H1 (cell line): ENCODE measurements around the gene EDEM1. TPM values are rescaled to one million over a fixed set of nuclear protein-coding genes. Genes with fewer than 3 reads are reported as not detected.
"Not testable (repeated sequence)": the region's sequence is repeated elsewhere in the genome, so short reads cannot be mapped to it uniquely, and the experiment has no call there.

ENCODE experiments used
- CTCF ChIA-PET: fragments of 300-600 bp; sonication (Branson Sonifier 250); formaldehyde crosslinking; loops from one replicate; lab custom pipeline; 2021; ENCODE audit not compliant: partially characterized antibody; lab: Charles Lee
- POLR2A ChIA-PET: fragments of 300-600 bp; sonication (Branson Sonifier 250); formaldehyde crosslinking; loops from one replicate; lab custom pipeline; 2021; ENCODE audit warnings: inconsistent platforms; ENCODE audit not compliant: partially characterized antibody; lab: Charles Lee
- DNase-seq, 2 experiments: peaks; one replicate each; pipeline versions ENCODE4 v3.0.0 to v3.0.0-alpha.2; 2010 to 2022; ENCODE audit warnings: low spot score in 2 of 2, low read depth in 1 of 2, mixed read lengths in 1 of 2
- FAIRE-seq: peaks from 2 replicates; lab custom pipeline; 2011; peaks lifted over from hg19 to GRCh38; lab: Jason Lieb, UNC
- H2AFZ ChIP-seq: 2 replicates; pipeline ENCODE4 v1.8.1; 2012; ENCODE audit warnings: low read length, inconsistent platforms
- H2AK5ac ChIP-seq: 2 replicates; pipeline ENCODE4 v1.6.1; 2013; ENCODE audit warnings: low read depth, low read length
- H2BK120ac ChIP-seq: replicated peaks from 2 replicates; pipeline ENCODE3; 2013; ENCODE audit warnings: low read depth, low read length, inconsistent platforms
- H2BK12ac ChIP-seq: 2 replicates; pipeline ENCODE4 v1.6.1; 2013; ENCODE audit warnings: low read depth, low read length
- H2BK15ac ChIP-seq: 2 replicates; pipeline ENCODE4 v1.6.1; 2013; ENCODE audit warnings: low read length
- H2BK20ac ChIP-seq: 2 replicates; pipeline ENCODE4 v1.6.1; 2013; ENCODE audit warnings: low read length
- H2BK5ac ChIP-seq: 2 replicates; pipeline ENCODE4 v1.6.1; 2013; ENCODE audit warnings: low read depth, low read length
- H3K14ac ChIP-seq: 2 replicates; pipeline ENCODE4 v1.6.1; 2013; ENCODE audit warnings: inconsistent platforms; ENCODE audit not compliant: insufficient read length
- H3K18ac ChIP-seq: 2 replicates; pipeline ENCODE4 v1.6.1; 2013; ENCODE audit warnings: low read length; ENCODE audit errors: extremely low read depth
- H3K23ac ChIP-seq: 2 replicates; pipeline ENCODE4 v1.6.1; 2013; ENCODE audit warnings: inconsistent platforms; ENCODE audit not compliant: insufficient read length
- H3K23me2 ChIP-seq: 2 replicates; pipeline ENCODE4 v1.6.1; 2013; ENCODE audit warnings: low read depth, low read length
- H3K27ac ChIP-seq: 2 replicates; pipeline ENCODE4 v1.6.1; 2011; ENCODE audit warnings: low read depth, low read length, inconsistent platforms
- H3K27me3 ChIP-seq, 4 experiments: replicated peaks in 1 of 4; 1 replicate in 1 of 4; 2 replicates in 3 of 4; pipeline versions ENCODE4 v1.6.1 to v1.8.1; 2011 to 2013; ENCODE audit warnings: low read length in 3 of 4, mild to moderate bottlenecking in 3 of 4, inconsistent platforms in 2 of 4, mixed read lengths in 2 of 4, moderate library complexity in 1 of 4; ENCODE audit not compliant: control insufficient read depth in 3 of 4, insufficient read depth in 3 of 4; ENCODE audit errors: extremely low read depth in 1 of 4
- H3K36me3 ChIP-seq, 4 experiments: 2 replicates each; pipeline versions ENCODE4 v1.6.1 to v1.8.1; 2011 to 2013; ENCODE audit warnings: mild to moderate bottlenecking in 4 of 4, low read length in 3 of 4, moderate library complexity in 2 of 4, control low read depth in 1 of 4, inconsistent platforms in 1 of 4; ENCODE audit not compliant: insufficient read depth in 4 of 4, control insufficient read depth in 2 of 4
- H3K4ac ChIP-seq: replicated peaks from 2 replicates; pipeline ENCODE3; 2013; ENCODE audit warnings: low read length, low read depth, mixed read lengths, inconsistent platforms; ENCODE audit not compliant: insufficient read length
- H3K4me1 ChIP-seq, 4 experiments: replicated peaks in 1 of 4; 1 replicate in 1 of 4; 2 replicates in 3 of 4; pipeline versions ENCODE4 v1.6.1 to v1.8.1; 2011 to 2013; ENCODE audit warnings: low read length in 3 of 4, inconsistent platforms in 2 of 4, mixed read lengths in 1 of 4; ENCODE audit not compliant: insufficient read depth in 4 of 4, control insufficient read depth in 3 of 4
- H3K4me2 ChIP-seq, 2 experiments: 2 replicates each; pipeline versions ENCODE4 v1.6.1 to v1.8.1; 2011 to 2013; ENCODE audit warnings: low read depth in 2 of 2, low read length in 2 of 2, control low read depth in 1 of 2, inconsistent platforms in 1 of 2, mild to moderate bottlenecking in 1 of 2; ENCODE audit not compliant: insufficient read depth in 1 of 2
- H3K4me3 ChIP-seq, 4 experiments: fragments of 200-600, 300-600 bp in 1 of 4; sonication (generic), shearing (Covaris generic), sonication (Bioruptor Twin) in 1 of 4; 2 replicates each; pipeline versions ENCODE4 v1.5.1 to v1.8.1; 2011 to 2016; ENCODE audit warnings: low read length in 4 of 4, low read depth in 3 of 4, control low read depth in 2 of 4, inconsistent platforms in 2 of 4, mild to moderate bottlenecking in 2 of 4, mixed read lengths in 1 of 4, moderate library complexity in 1 of 4; ENCODE audit not compliant: insufficient read depth in 2 of 4; ENCODE audit errors: extremely low read depth in 1 of 4
- H3K56ac ChIP-seq: replicated peaks from 2 replicates; pipeline ENCODE3; 2013; ENCODE audit warnings: low read depth, mild to moderate bottlenecking, mixed read lengths, low read length, inconsistent platforms; ENCODE audit not compliant: insufficient read length
- H3K79me1 ChIP-seq: 2 replicates; pipeline ENCODE4 v1.6.1; 2013; ENCODE audit warnings: low read depth, low read length, control low read depth
- H3K79me2 ChIP-seq, 2 experiments: 2 replicates each; pipeline versions ENCODE4 v1.6.1 to v1.8.1; 2012 to 2013; ENCODE audit warnings: low read length in 2 of 2, mild to moderate bottlenecking in 2 of 2, inconsistent platforms in 1 of 2; ENCODE audit not compliant: insufficient read depth in 2 of 2, control insufficient read depth in 1 of 2
- H3K9ac ChIP-seq, 4 experiments: replicated peaks in 1 of 4; 1 replicate in 1 of 4; 2 replicates in 3 of 4; pipeline versions ENCODE4 v1.6.1 to v1.8.1; 2011 to 2013; ENCODE audit warnings: low read depth in 3 of 4, low read length in 3 of 4, control low read depth in 2 of 4, mild to moderate bottlenecking in 2 of 4, moderate library complexity in 2 of 4, inconsistent platforms in 1 of 4; ENCODE audit errors: extremely low read depth in 1 of 4
- H3K9me3 ChIP-seq, 2 experiments: 2 replicates each; pipeline versions ENCODE4 v1.6.1 to v1.8.1; 2012 to 2013; ENCODE audit warnings: mild to moderate bottlenecking in 2 of 2, moderate library complexity in 2 of 2, control low read depth in 1 of 2, inconsistent platforms in 1 of 2, low read depth in 1 of 2, low read length in 1 of 2, mixed read lengths in 1 of 2; ENCODE audit not compliant: insufficient read depth in 2 of 2
- H4K20me1 ChIP-seq, 2 experiments: replicated peaks in 1 of 2; 2 replicates each; pipeline versions ENCODE3 to v1.8.1; 2011 to 2013; ENCODE audit warnings: inconsistent platforms in 2 of 2, low read length in 2 of 2, mild to moderate bottlenecking in 1 of 2; ENCODE audit not compliant: insufficient read depth in 2 of 2, control insufficient read depth in 1 of 2
- H4K5ac ChIP-seq: 2 replicates; pipeline ENCODE4 v1.6.1; 2013; ENCODE audit warnings: low read length, low read depth, mixed read lengths, inconsistent platforms; ENCODE audit not compliant: insufficient read length
- H4K8ac ChIP-seq: 2 replicates; pipeline ENCODE4 v1.8.0; 2013; ENCODE audit warnings: mild to moderate bottlenecking, moderate library complexity, low read length, inconsistent platforms; ENCODE audit not compliant: insufficient read depth; ENCODE audit errors: extremely low read depth
- H4K91ac ChIP-seq: replicated peaks from 2 replicates; pipeline ENCODE3; 2013; ENCODE audit warnings: low read length, mixed read lengths, inconsistent platforms; ENCODE audit not compliant: insufficient read length
- WGBS, 2 experiments: shearing (Covaris generic) in 1 of 2; methylation state at CpG; one replicate each; pipeline versions ENCODE4 v1.1.6 to v1.1.7; 2013 to 2015; ENCODE audit warnings: low lambda C conversion rate in 2 of 2, mixed read lengths in 2 of 2, inconsistent platforms in 1 of 2, low coverage in 1 of 2, missing lambda C conversion rate in 1 of 2; ENCODE audit not compliant: insufficient replicate concordance in 2 of 2, insufficient coverage in 1 of 2, insufficient read length in 1 of 2; ENCODE audit errors: extremely low coverage in 1 of 2, missing lambda C conversion rate in 1 of 2; 5-methylcytosine and 5-hydroxymethylcytosine counted together
- polyA plus RNA-seq, 7 experiments: library from polyadenylated mRNA; depleted of rRNA in 3 of 7; stranded (reverse) in 5 of 7; unstranded in 2 of 7; fragments of >200 nt in 5 of 7; fragments of 200-250 nt in 2 of 7; gene quantifications; 1 replicate in 5 of 7; 2 replicates in 1 of 7; 4 replicates in 1 of 7; pipeline versions ENCODE4 v1.2.1 to v1.2.3, GENCODE V29; 2011 to 2013; ENCODE audit warnings: missing spikeins in 2 of 7, mixed read lengths in 2 of 7
- total RNA-seq: library from RNA; stranded (reverse); fragmentation: NEBNext Ultra II Directional; extraction: Animal tissue kit (Norgen Biotek cat#: 25700); gene quantifications from 2 replicates; pipeline ENCODE4 v1.2.1, GENCODE V29; 2021

The EDEM1 gene
- total and polyA plus RNA-seq, 2 of the 8 experiments (the other 6 are each of a cell fraction or from before 2014, with no cell fraction given) = 4.8 to 16.4 TPM

DNA sequence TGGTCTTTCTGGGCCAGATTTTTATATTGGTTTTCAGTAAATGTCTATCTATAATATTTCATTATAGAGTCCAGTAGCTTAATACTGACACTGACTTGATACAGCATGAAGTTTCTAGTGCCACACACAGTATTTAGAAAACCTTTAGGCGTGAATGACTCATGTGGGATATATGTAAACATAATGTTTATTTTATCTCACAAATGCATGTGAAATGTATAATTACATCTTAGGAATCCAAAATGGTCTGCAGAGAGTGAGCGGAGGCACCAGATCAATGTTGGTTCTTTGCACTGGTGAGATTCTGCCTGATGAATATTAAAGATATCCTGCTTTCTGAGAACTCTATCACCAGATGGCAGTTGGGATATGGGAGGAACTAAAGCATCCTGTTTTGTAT lies 8.5 kb upstream of the EDEM1 start:
- H3K4ac ChIP-seq, H3K14ac ChIP-seq, H4K8ac ChIP-seq, H3K56ac ChIP-seq, H3K27me3 ChIP-seq, H4K5ac ChIP-seq, H2AK5ac ChIP-seq, H2BK12ac ChIP-seq, H2AFZ ChIP-seq, H3K79me2 ChIP-seq, H3K4me3 ChIP-seq, H3K23ac ChIP-seq, FAIRE-seq, H2BK15ac ChIP-seq, H3K18ac ChIP-seq, H2BK5ac ChIP-seq, H3K9me3 ChIP-seq, H4K91ac ChIP-seq, H2BK120ac ChIP-seq, H3K27ac ChIP-seq, H3K4me1 ChIP-seq, H2BK20ac ChIP-seq, H3K23me2 ChIP-seq, H3K4me2 ChIP-seq, POLR2A ChIA-PET, H3K9ac ChIP-seq, DNase-seq, H3K79me1 ChIP-seq, H4K20me1 ChIP-seq: not testable (repeated sequence)
- H3K36me3 ChIP-seq = peaks cover 0 to 23% (median 7%) of the 10 kb centered on the region in 4 experiments; a peak in 4 of 8 replicates
- CTCF ChIA-PET = interaction anchor here (1.4 kb wide), 1 partner anchor 57 kb away, joined by 4 read pairs; the partner anchor contains the start of gene ARL8B
- WGBS, 2 experiments = 89% methylated on average over 2 of the region's 2 CpGs; no CpG with 5 or more reads in 1 of the 2 experiments
